HG03139 (cell line): ENCODE measurements around the gene ADORA2B.
"Not testable (repeated sequence)": the region's sequence is repeated elsewhere in the genome, so short reads cannot be mapped to it uniquely, and the experiment has no call there.

Source experiments
- ATAC-seq: cut with Tn5 transposase; IDR thresholded peaks from one replicate; pipeline ENCODE4 v1.9.1; 2021; ENCODE audit not compliant: unreplicated experiment

ADORA2B gene

DNA sequence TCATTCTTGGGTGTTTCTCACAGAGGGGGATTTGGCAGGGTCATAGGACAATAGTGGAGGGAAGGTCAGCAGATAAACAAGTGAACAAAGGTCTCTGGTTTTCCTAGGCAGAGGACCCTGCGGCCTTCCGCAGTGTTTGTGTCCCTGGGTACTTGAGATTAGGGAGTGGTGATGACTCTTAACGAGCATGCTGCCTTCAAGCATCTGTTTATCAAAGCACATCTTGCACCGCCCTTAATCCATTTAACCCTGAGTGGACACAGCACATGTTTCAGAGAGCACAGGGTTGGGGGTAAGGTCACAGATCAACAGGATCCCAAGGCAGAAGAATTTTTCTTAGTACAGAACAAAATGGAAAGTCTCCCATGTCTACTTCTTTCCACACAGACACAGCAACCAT lies 34.1 kb downstream of the ADORA2B start:
- not testable (repeated sequence) for ATAC-seq

DNA sequence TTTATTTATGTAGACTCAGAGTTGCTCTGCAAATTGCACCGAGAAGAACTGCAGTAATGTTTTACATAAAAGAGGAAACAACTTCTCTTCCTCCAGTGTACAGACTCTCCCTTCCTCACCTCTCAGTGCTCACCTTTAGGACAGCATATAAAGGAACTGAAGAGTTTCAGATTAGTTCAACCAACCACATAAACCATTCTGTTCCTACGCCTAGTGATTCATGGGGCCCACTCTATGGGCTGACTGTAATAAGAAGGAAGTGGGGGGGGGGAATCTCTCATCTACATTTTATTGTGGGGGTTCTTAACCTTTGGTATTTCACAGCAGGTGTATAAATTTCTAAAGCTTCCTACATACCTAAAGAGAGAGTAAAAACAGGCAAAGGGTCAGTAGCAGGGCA lies 36.3 kb downstream of the ADORA2B start:
- peak; percentile 68 for ATAC-seq

DNA sequence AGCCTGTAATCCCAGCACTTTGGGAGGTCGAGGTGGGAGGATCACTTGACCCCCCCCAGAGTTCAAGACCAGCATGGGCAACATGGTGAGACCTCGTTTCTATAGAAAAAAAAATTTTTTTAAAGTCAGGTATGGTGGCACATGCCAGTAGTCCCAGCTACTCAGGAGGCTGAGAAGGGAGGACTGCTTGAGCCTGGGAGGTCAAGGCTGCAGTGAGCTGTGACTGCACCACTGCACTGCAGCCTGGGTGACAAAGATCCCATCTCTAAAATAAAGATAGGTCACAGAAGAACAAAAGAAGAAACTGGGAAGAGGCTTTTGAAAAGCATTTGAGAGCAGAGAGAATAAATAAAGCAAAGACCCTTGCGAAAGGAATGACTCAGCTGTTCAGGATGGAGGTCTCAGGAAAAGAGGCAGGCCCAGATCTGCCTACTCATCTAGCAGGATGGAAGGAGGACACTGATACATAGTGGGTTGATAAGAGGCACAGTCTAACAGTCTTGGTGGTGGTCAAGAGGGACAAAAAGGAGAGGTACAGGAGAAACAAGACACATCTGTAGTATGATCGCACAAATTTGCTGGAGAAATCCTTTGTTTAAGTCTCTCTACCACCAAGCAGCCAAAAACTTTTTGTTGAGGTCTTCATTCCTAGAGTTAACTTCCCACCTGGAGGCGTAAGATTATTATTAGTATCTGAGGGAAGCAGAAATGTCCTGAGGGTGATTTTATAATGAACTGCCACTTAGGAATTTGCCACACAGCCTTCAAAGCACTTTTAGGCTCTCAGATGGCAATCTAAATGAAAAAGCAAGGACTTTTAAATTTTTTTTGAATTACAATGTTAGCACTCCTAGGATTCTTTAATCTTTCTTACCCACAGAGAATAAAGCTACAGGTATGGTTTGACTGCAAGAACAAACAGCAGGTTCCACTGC lies 37.0 kb downstream of the ADORA2B start:
- no peak for ATAC-seq

DNA sequence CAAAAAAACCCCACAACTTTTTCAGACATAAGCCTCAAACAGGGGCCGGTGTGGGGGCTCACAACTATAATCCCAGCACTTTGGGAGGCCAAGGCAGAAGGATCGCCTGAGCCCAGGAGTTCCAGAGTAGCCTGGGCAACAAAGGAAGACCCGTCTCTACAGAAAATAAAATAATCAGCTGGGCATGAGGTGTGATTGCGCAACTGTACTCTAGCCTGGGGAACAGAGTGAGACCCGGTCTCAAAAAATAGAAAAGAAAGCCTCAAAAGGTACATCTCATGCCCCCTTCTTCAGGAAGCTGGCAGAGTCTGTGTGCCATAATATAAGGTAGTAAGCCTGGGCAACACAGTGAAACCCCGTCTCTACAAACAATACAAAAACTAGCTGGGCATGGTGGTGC lies 51.4 kb downstream of the ADORA2B start:
- no peak for ATAC-seq

DNA sequence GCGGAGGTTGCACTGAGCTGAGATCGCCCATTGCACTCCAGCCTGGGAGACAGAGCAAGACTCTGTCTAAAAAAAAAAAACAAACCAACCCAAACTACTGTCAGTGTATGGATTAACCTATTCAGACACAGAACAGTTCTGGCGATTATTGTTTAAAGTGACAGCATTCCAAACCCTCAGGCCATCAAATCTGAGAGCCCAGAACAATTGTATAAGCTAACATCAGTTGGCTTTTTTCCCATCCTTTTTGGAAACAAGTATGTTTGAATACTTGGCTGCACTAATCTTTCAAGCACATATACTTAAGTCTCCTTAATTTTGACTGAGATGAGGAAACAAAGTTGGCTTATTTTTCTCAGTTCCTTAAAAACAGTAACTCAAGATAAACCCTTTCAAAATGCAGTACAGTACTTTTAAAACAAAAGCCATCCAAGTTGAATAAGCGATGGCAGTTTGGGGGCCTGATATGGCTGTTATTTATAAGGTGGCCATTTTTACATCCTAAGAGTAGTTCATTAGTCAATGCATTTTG lies 53.2 kb downstream of the ADORA2B start:
- ATAC-seq = no peak

DNA sequence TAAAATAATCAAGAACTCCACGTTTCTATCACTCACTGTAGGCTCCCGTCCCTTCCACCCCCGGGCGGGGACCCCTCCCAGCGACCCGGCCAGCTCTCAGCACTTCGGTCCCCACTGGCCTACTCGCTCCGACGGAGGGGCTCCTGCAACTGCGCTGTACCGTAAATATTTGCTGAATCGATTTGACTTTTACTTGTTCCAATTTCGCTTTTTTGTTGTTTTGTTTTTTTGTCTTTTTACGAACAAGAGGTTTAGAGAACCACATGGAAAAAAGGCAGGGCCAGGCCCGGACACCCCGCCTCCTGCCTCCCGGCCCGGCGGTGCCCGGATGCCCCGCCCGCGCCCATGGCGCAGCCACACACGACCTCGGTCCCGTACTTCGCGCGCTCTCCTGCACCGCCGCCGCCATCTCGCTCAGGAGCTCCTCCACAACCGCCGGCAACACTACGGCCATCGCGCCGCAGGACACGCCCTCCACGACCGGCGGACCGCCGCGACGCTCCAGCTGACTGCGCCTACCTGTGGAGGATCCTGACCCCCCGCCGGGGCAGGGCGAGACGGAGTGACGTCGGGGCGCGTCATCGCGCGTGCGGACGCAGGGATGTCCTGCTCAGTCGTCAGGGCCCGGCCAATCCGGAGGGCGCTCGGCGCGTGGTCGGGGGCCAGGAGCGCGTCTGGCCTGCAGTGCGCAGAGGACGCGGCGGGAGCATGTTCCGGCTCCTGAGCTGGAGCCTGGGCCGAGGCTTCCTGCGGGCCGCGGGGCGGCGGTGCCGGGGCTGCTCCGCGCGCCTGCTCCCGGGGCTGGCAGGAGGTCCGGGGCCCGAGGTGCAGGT lies 54.4 kb downstream of the ADORA2B start, which contains the start of the genes TTC19 and ZSWIM7:
Gene TTC19, plus strand, starts transcription at position 684 of the 833 bp plus-strand sequence. Its CDS starts 25 bp downstream, at position 709.
Gene ZSWIM7, minus strand, starts transcription at position 564 of the 833 bp plus-strand sequence. Its CDS starts 110 bp downstream, at position 454.
- ATAC-seq = peak; percentile 94

DNA sequence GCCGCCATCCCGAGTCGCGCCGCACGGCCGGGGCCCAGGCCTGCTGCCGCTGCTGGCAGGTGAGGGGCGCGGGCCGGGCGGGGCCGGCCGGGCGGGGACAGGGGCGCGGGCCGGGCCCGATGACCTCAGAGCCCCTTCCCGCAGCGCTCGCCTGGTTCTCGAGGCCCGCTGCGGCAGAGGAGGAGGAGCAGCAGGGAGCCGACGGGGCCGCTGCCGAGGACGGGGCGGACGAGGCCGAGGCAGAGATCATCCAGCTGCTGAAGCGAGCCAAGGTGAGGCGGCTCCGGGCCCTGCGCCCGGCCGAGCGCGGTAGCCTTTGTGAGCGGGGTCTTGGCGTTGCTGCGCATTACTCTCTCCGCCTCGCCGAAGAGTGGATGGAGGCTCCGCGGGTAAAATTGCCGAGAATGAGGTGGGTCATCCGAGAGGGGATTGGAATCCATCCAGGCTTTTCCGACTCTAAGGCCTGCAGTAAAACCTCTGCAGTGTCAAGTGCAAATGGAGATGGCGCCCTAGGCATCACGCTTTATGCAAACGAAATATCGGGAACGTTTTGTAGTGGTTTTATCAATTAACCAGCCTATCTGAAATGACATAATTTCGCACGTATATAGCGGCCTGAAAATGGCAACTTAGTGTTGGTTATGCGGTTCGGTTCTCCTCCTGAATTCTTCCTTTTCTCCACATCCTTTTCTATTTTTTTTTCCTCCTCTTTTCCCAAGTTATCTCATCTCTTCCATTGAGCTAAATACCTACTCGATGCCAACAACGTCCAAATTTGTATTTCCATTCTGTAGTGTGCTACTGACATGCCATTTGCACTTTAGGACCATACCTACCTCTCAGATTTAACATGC lies 55.3 kb downstream of the ADORA2B start:
- peak; percentile 15 for ATAC-seq

DNA sequence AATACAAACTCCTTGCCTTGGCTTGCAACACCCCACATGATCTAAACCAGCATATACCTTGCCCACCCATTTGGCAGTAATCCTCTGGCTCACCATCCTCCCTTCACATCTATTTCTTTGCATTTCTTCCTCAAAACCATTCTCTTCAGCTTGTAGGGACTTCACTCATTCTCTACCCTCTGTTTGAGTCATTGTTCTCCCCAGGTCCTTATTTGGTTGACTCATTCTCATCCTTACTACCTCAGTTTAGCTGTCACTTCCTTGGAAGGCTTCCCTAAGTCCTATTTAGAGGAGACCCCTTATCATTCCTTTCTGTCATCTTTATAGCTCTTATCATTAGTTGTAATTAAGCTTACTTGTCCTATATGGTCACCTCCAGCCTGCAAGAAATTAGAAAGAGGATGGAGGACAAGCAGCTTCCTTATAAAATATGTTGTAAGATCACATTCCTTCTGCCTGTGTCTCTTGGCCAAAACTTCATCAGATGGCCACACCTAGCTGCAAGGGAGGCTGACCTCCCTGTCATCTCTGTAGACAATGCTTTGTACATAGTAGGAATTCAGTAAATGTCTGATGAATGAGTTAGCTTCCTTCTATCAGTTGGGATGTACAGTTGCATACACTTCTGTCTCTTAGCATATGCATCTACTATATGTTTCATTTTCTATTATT lies 56.4 kb downstream of the ADORA2B start:
- ATAC-seq = no peak

DNA sequence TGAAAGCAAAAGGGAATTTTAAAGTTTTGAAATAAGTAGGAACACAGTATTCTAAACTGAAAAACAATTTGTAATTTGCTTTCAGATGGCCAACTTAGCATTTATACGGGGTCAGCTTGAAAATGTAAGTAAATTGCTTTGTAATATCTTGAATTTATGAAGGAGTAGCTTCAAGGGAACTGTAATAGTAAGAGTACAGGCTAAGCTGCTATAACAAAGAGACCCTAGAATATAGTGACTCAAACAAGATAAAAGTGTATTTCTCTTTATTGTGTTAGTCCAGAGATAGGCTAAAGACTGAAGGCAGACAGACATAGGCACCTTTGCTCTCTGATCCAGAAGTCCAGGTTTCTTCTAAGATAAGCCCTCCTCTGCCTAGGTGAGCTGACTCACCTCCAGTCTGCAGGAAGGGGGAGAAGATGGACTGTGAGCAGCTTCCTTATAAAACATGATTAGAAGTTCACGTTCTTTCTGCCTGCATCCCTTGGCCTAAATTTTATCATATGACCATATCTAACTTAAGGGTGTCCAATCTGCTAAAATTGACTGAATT lies 57.9 kb downstream of the ADORA2B start:
- ATAC-seq = no peak

DNA sequence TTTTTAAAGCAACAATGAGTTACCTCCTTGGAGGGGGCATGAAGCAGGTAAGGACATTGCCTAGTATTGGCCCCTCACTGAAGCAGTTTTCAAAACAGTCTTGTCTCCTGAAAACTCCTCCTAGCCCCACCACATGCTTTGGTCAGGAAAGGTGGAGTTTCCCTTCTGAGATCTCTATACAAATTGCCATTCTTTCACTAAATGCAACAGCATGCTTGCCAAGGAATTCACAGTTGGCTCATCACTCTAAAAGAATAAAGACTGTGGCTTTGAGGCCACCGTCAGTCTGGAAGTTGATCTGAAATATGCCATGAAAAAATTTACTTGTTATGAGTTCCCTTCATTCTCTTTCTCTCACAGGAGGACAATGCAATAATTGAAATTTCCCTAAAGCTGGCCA lies 58.9 kb downstream of the ADORA2B start:
- ATAC-seq = no peak

DNA sequence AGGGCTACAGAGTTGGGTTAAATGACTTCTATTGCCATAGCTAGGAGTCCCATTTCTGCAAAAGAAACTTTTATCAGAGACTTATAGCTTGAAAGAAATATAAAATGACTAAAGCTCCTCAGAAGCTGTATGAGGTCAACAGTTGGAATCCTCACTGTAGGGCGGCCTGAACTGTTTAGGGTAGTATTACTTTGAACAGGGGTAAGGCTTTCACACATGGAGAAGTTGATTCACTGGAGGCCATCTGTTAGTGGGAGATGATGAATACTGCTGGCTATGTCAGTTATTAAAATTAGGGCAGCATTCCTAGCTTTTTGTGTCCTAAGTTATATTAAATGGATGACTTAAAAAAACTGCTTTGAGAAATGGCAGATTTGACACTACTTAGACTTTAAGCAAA lies 60.7 kb downstream of the ADORA2B start:
- no peak for ATAC-seq

DNA sequence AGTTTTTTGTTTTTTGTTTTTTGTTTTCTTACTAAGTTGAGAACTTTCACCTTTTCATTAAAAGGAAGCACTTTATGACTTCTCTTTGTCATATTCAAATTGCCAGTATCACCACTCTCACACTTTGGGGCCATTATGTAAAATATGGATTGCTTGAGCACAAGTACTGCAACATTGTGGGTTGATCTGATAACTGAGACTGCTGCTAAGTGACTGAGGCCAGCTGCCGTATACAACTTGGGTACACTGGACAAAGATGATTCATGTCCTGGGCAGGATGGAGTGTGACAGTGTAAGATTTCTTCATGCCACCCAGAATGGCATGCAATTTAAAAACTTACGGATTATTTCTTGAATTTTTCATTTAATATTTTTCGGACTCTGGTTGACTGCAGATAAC lies 62.5 kb downstream of the ADORA2B start:
- ATAC-seq = no peak

DNA sequence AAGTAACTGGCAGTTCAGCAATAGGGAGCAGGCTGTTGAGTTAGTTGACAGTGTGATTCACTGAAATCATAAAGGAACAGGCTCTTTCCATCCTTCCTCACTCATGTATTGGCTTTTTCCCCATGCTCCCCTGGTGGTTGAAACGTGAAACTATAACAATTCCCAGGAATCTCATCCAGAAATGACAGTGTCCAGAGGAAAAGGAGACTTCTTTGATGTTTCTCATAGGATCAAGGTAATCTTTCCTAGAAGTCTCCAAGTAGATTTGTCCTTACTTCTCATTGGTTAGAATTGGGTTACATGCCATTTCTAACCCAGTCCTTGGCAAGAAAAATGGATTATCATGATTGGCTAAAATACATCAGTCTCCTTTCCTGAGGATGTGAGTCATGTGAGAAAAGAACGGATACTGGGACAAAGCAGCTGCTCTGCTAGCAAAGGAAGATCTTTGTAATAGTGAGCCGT lies 69.0 kb downstream of the ADORA2B start:
- ATAC-seq = no peak

DNA sequence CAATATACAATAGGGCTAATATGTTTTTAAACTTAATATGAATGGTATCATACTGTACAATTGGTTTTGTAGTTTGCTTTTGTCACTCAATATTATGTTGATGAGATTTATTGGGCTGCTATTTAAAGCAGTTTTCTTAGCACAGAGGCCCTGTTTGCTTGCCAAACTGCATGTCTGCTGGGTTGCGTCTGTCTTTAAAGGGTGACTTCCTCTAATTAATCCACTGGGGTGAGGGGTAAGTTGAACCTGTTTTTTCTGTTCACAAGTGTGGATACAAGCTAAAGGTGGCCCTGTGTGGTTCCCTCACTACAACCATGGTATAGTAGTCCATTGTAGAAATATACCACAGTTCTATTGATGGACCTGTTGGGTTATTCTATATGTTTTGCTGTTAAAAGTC lies 74.4 kb downstream of the ADORA2B start:
- no peak for ATAC-seq

DNA sequence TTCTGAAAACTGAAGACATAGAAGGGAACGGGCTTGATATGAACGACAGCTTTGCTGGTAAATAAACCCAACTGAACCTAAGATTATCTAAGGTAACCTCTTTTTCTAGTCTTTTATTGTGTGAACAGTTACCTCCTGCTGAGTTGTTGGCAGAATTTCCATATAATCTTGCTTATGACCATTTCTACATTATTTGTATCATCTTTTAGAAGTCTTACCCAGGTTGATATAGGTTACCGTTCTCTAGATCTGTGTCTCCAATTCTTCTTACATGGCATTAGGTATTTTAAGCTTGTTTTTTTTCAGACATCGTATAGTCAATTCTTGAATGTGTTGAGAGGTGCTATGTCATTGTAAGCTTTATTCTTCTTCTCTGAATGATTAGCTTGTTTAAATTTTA lies 79.0 kb downstream of the ADORA2B start:
- no peak for ATAC-seq

DNA sequence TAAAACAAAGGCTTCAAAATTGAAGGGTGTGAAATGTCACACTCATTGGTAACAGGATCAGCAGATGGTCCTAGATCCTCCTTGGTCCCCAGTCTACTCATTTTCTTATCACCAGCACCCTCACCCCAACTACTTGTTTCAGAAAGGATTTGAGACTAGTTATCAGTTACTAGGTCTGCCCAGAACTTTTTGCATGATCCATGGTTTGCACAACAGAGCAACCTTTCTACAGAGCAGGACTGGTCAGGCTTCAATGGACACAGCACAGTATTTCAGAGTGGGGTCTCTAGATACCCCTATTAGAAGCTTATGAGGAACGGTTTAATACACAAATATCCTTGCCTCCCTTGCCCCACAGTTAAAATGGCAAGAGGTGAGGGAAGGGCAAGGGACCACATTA lies 80.3 kb downstream of the ADORA2B start:
- ATAC-seq = no peak
